Ascending aorta (tissue), 2 donors: Measurements from ENCODE around the gene NF1. TPM values are rescaled to one million over a fixed set of nuclear protein-coding genes. Genes with fewer than 3 reads are reported as not detected.

Experiments used
- DNase-seq, 2 donors: peaks; one replicate each; pipeline ENCODE4 v3.0.0-alpha.2; 2019; ENCODE audit warnings: low spot score in 2 of 2
- H3K27ac ChIP-seq, 2 donors: fragments of 200-600 bp; sonication (generic); one replicate each; pipeline ENCODE4 v1.5.1; 2016 to 2017; ENCODE audit warnings: mild to moderate bottlenecking in 1 of 2
- H3K27me3 ChIP-seq: fragments of 200-600 bp; sonication (generic); one replicate; pipeline ENCODE4 v1.5.1; 2017
- H3K36me3 ChIP-seq, 2 donors: fragments of 200-600 bp; sonication (generic); one replicate each; pipeline ENCODE4 v1.5.1; 2016
- H3K4me1 ChIP-seq, 2 donors: fragments of 200-600 bp; sonication (generic); one replicate each; pipeline ENCODE4 v1.5.1; 2016 to 2017; ENCODE audit warnings: mild to moderate bottlenecking in 1 of 2
- H3K4me3 ChIP-seq, 2 donors: fragments of 200-600 bp; sonication (generic); one replicate each; pipeline ENCODE4 v1.5.1; 2016 to 2017; ENCODE audit warnings: mild to moderate bottlenecking in 1 of 2
- H3K9me3 ChIP-seq, 2 donors: fragments of 200-600 bp; sonication (generic); one replicate each; pipeline ENCODE4 v1.5.1; 2016
- intact Hi-C: fragments of 100-400 bp; cut with DNase I; formaldehyde crosslinking; loops from one replicate; pipeline ENCODE4 v1.15.1; 2023
- total RNA-seq: library from RNA; depleted of rRNA; stranded (reverse); fragments of >200 nt; gene quantifications from one replicate; pipeline ENCODE4 v1.1.0, GENCODE V29; 2016
- TF ChIP-seq, protein P1 (sequence below), 3 experiments: fragments of 200-600 bp in 2 of 3; fragments of 450-650 bp in 1 of 3; sonication (generic) in 2 of 3; IDR thresholded peaks; one replicate each; pipeline ENCODE4 v1.5.1; 2016 to 2019; ENCODE audit warnings: antibody characterized with exemption in 3 of 3, mild to moderate bottlenecking in 1 of 3, moderate library complexity in 1 of 3

Gene NF1
- total RNA-seq, 1 donor from 2014 or later, result 25.0 TPM

DNA sequence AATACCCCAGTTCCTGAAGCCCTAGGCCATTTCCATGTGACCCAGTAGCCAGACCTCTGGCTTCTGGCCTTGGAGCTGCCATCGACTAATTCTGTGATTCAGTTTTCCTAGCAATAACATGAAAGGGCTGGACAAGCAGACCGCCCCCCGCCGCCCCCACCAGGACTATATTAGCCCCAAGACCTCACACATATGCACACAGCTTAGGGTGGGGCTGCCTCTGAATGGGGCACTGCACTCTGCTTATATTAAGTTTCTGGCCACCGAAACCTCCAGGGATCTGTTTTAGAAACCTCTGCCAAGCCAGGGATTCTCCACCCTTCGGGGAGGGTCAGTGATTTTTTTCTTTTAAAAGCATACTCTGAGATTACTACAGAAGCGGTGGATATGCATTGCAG is 299.0 kb downstream of the NF1 start:
- intact Hi-C loops, result no loop called here
- Histone ChIP-seq H3K9me3 (no peaks in the 10 kb centered on the region), H3K36me3 (no peaks in the 10 kb centered on the region), H3K4me1 (peaks cover 4 to 6% of the 10 kb centered on the region in 2 donors), H3K27ac (no peak overlapping the region), H3K27me3 (peaks cover 7% of the 10 kb centered on the region), H3K4me3 (no peak overlapping the region)
- TF ChIP-seq, protein P1, sequence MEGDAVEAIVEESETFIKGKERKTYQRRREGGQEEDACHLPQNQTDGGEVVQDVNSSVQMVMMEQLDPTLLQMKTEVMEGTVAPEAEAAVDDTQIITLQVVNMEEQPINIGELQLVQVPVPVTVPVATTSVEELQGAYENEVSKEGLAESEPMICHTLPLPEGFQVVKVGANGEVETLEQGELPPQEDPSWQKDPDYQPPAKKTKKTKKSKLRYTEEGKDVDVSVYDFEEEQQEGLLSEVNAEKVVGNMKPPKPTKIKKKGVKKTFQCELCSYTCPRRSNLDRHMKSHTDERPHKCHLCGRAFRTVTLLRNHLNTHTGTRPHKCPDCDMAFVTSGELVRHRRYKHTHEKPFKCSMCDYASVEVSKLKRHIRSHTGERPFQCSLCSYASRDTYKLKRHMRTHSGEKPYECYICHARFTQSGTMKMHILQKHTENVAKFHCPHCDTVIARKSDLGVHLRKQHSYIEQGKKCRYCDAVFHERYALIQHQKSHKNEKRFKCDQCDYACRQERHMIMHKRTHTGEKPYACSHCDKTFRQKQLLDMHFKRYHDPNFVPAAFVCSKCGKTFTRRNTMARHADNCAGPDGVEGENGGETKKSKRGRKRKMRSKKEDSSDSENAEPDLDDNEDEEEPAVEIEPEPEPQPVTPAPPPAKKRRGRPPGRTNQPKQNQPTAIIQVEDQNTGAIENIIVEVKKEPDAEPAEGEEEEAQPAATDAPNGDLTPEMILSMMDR (IDR thresholded peaks at IDR 0.05), result no peak
- DNase-seq, result peak in 1 of 2 donors; percentile 50

DNA sequence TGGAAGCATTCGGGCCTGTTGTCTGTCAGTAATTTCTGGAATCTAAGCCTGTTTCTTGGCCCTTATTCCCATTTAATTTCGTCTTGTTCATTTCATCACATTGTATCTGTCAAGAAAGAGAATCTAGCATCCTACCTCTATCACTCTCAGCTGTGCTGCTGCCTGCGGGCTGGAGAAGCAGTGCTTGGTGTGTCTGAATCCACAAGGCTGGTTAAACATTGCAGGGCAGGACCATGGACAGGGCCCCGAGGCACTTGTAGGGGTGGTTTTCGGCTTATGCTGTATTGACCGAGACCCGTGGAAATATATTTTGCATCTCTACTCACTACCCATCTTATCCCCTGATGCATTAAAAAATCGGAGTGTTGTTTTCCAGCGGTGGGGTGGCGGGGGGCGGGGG is 299.8 kb downstream of the NF1 start:
- Histone ChIP-seq H3K27me3 (peaks cover 7% of the 10 kb centered on the region), H3K36me3 (no peaks in the 10 kb centered on the region), H3K4me3 (no peak overlapping the region), H3K27ac (no peak overlapping the region), H3K9me3 (no peaks in the 10 kb centered on the region), H3K4me1 (peaks cover 4 to 6% of the 10 kb centered on the region in 2 donors)
- TF ChIP-seq, protein P1 (IDR thresholded peaks at IDR 0.05), result no peak
- intact Hi-C loops, result no loop called here
- peak in 1 of 2 donors; percentile 62 for DNase-seq

DNA sequence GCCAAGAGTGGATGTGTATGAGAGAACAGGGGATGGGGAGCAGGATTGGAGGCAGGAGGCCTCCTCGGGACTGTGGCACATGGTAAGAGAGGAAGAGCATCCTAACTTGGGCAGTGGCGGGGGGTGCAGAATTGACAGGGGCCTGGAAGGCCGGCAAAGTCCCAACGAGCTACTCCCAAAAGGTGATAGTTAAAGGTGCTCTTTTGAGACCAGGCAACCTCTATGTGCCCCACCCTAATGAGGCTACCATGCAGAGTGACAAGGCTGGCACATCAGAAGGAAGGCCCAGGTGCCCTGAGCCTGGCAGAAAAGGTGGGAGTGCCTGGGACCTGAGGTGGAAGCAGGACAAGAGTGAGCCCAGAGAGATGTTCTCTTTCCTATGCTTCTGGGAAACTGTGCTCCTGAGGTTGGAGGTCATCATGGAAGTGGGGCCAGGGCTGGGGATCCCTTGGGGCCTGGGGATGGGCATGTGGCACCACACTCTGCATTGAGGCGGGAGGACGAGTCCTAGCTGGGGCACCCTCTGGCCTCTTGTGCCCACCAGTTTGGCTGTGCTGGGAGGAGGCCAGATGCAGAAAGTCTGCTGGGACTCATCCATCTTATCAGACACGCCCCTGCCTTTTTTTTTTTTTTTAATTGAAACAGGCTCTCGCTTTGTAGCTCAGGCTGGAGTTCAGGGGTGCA is 302.6 kb downstream of the NF1 start:
- peak in 1 of 2 donors; percentile 45 for DNase-seq
- intact Hi-C loops, result no loop called here

DNA sequence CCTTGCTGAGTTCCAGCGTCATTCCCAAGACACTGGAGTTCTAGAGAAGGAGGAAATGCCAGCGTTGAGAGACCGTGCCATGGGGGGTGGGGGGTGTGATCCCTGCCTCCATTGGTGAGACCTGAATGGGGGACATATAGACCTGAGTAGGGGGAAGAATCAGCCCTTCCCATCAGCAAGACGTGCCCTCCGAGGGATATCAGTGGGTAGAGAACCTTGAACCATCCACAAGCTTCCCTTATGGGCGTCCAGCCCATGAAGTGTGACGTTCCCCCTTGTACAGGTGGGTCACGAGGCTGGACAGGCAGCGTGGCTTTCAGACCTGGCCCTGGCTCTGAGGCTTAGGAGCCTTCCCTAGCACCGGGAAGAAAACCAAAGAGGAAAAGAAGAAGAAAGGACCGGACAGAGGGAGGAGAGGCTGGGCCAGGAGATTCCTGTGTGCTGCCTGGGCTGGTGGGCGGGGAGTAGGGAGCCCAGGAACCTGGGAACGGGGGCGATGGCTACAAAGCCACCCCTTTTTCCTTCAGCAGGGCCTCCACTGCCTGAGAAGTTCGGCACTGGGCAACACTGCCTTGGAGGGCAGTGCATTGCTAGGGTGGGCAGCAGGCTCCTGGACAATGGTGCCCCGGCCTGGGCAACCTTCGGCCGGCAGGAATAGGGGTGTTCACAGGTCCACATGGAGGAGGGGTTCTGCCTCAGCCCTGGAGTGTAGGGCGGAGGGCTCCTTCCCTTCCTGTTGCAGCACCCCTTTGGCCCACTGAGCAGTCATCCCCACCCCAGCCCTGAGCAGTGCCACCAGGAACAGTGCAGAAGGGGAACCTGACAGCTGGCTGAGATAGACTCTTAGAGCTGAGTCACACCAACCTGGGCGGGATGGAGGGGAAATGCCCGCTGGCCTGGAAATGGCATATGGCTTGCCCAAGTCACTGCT is 303.9 kb downstream of the NF1 start:
- no peaks in the 10 kb centered on the region for H3K36me3 ChIP-seq
- no peaks in the 10 kb centered on the region for H3K27me3 ChIP-seq
- peak in 1 of 2 donors; percentile 50 for DNase-seq
- H3K4me1 ChIP-seq, result no peaks in the 10 kb centered on the region
- intact Hi-C loops, result no loop called here
- H3K9me3 ChIP-seq, result no peaks in the 10 kb centered on the region
- TF ChIP-seq, protein P1 (IDR thresholded peaks at IDR 0.05), result no peak
- no peak overlapping the region for H3K27ac ChIP-seq
- H3K4me3 ChIP-seq, result no peak overlapping the region

More for the DNA sequence above, 302.6 kb downstream of the NF1 start:
- no peaks in the 10 kb centered on the region for H3K36me3 ChIP-seq
- H3K27me3 ChIP-seq, result peaks cover under 1% of the 10 kb centered on the region
- no peak overlapping the region for H3K27ac ChIP-seq
- H3K9me3 ChIP-seq, result no peaks in the 10 kb centered on the region
- no peak overlapping the region for H3K4me3 ChIP-seq
- no peaks in the 10 kb centered on the region for H3K4me1 ChIP-seq
- TF ChIP-seq, protein P1 (IDR thresholded peaks at IDR 0.05), result no peak

DNA sequence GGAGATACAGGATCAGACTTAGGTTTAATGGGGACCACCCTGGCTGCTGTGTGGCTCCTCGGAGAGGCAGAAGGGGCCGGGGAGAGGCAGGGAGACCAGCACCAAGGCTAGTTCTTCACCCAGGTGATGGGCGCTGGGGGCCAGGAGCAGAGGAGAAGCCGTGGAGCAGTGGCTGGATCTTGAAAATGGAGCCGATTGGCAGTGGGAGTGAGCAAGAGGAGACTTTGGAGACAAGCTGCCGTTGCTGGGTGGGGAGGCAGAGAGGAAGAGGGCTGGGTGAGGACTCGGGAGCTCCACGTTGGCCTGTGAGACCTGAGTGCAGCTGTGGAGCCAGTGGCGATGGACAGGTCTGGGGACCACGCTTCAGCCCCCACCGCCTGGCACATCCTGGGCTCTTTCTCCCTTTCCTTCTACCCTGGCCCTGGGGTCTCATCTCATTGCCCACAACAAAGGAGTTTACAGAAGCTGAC is 305.7 kb downstream of the NF1 start:
- no peaks in the 10 kb centered on the region for H3K9me3 ChIP-seq

More for the DNA sequence above, 305.7 kb downstream of the NF1 start:
- TF ChIP-seq, protein P1 (IDR thresholded peaks at IDR 0.05), result no peak
- H3K4me3 ChIP-seq, result no peak overlapping the region
- DNase-seq, result peak in 1 of 2 donors; percentile 53
- no peaks in the 10 kb centered on the region for H3K36me3 ChIP-seq
- no peaks in the 10 kb centered on the region for H3K27me3 ChIP-seq
- no peak overlapping the region for H3K27ac ChIP-seq
- H3K4me1 ChIP-seq, result no peaks in the 10 kb centered on the region
- intact Hi-C loops, result no loop called here
